ENCODE data around the gene TEAD4. TPM values are rescaled to one million over a fixed set of nuclear protein-coding genes. Genes with fewer than 3 reads are reported as not detected.
A peak's percentile ranks its signal among the peaks of the same experiment; 100 is the strongest.
"Not testable (repeated sequence)": the region's sequence is repeated elsewhere in the genome, so short reads cannot be mapped to it uniquely, and the experiment has no call there.

Gene TEAD4
- total RNA-seq, 1 donor from 2014 or later = 2.4 TPM

DNA sequence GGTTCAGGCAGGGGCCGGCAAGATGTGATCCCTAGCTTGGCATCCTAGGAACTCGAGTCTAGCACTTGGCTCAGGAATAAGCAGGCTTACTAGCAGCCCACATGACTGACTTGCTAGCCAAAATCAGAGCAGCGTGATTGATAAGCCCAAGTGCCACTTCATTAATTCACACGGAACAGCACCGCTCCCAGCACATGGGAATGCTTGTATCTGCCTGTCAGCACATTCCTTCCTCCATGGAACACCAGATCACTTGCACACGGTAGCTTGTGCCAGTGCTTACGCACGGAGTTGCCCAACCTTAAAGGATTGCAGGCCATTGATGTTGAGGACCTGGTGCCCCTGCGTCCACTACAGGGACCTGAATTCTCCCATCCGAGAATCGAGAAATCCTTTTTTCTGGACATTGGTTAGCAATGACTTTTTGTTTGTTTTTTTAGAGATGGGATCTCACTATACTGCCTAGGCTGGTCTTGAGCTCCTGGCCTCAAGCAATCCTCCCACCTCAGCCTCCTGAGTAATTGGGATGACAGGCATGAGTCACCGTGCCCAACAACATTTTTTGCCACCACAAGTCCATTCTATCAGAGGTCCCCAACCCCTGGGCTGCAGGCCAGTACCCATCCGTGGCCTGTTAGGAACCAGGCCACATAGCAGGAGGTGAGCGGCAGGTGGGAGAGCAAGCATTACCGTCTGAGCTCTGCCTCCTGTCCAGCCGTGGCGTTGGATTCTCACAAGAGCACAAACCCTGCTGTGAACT is 87.4 kb downstream of the TEAD4 start:
- no peak for DNase-seq (ENCODE audit: low spot score)

DNA sequence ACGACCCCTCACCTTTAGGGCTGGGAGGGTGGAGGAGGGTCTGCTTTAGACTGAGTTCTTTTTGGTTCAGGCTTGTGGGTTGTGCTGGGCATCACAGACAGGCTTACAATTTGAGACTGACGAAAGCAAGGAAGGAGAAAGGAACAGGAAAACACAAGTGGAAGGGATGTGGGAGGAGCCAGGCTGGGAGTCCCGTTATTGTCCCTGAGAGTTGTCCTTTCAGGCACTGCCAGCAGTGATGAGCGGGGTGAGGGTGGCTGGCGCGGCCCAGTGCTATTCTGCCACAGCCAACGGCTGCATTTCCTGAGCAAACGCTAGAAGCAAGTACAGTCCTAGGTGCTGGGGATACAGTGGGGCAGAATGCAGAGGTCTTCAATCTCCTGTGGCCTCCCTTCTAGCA is 88.8 kb downstream of the TEAD4 start:
- no peak for DNase-seq (ENCODE audit: low spot score)

DNA sequence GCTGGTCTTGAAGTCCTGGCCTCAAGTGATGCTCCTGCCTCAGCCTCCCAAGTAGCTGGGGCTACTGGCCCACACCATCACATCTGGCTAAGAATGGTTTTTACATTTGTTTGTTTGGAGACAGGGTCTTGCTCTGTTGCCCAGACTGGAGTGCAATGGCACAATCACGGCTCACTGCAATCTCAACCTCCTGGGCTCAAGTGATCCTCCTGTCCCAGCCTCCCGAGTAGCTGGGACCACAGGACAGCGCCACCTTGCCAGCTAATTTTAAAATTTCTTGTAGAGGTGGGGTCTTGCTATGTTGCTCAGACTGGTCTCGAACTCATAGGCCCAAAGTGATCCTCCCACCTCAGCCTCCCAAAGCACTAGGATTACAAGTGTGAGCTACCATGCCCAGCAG is 89.3 kb downstream of the TEAD4 start:
- no peak for DNase-seq (ENCODE audit: low spot score)

DNA sequence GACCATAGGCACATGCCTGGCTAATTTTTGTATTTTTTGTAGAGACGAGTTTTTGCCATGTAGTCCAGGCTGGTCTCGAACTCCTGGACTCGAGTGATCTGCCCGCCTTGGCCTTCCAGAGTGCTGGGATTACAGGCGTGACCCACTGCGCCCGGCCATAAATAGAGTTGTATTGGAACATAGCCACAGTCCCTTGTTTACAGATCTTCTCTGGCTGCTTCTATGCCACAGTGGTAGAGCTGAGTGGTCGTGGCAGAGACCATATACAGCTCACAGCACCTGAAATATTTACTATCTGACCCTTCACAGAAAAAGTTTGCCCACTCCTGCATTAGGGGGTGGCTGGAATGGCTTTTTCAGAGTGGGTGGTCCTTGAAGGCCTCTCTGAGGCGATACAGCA is 90.0 kb downstream of the TEAD4 start:
- DNase-seq (ENCODE audit: low spot score) = no peak

DNA sequence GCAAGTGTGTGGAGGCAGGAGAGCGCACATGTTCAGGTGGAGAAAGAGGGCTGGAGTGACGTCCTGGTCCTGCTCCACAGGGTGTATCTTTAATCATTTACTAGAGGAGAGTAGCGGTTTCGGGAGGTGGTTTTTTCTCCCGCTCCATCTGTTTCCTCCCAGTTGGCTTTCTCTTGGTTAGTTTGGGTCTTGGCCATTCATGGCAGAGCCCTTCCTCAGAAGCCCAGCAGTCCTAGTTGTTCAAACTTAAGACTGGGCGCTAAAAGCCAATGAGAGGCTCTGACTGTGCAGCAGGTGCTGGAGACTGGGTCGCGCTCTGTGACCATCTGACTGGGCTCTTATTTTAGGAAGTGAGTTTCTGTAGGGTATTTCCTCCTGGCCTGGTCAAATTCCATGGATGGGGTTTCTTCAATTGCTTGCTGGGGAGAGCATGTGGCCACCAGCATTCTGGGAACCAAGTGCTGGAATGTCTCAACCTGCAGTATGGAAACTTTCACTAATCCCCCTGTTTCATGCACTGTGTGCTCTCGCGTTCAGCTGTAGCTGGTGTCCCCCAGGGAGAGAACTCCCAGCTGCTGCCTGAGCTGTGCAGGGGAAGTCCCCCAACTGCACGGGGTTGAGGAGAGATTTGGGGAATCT is 90.5 kb downstream of the TEAD4 start:
- no peak for DNase-seq (ENCODE audit: low spot score)

DNA sequence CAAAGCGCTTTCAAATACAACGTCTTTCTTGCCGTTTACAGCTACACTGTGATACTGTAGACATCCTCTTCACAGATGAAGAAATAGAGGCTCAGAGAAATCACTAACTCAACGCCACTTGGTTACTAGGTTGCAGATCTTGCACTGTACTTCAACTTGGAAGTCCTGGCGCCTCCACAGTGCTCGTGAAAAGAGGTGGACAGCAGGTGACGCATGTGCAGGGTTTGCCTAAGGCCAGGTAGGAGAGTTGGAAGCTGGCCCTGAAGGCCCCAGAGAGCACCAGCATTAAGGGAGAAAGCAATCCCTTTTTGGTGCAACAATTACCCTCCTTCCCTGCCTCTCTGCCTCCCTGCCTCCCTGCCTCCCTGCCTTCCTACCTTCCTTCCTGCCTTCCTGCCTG is 95.2 kb downstream of the TEAD4 start:
- no peak for DNase-seq (ENCODE audit: low spot score)

DNA sequence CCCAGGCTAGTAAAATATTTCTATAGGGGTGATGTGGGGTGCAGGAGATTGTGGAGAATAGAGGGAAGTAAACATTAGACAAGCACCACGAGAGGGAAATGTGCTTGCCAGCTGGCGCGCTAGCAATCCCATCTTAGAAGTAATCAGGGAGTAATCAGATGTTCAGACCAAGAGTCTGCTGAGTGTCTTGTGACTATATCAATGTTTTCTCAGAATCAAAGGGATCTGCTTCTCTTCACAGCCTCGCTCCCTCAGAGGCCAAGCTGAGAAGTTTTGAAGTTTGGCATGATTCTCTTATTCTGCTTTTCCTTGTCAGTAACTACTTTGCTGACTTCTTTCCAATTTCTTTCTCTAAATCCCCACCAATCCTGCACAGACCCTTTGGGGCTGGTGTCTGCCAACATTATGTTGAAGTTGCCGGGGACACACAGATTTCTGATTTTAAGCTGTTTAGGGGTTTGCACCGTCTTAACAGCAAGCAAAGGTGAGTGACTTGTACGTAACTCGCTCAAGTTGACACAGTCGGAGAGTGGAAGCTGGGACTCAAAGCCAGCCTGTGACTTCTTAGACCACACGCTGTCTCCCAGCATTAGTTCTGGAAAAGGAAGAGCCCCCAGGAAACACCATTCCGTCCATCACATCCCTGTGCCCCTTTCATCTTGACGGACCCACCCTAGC is 96.0 kb downstream of the TEAD4 start:
- DNase-seq (ENCODE audit: low spot score) = peak; percentile 98

DNA sequence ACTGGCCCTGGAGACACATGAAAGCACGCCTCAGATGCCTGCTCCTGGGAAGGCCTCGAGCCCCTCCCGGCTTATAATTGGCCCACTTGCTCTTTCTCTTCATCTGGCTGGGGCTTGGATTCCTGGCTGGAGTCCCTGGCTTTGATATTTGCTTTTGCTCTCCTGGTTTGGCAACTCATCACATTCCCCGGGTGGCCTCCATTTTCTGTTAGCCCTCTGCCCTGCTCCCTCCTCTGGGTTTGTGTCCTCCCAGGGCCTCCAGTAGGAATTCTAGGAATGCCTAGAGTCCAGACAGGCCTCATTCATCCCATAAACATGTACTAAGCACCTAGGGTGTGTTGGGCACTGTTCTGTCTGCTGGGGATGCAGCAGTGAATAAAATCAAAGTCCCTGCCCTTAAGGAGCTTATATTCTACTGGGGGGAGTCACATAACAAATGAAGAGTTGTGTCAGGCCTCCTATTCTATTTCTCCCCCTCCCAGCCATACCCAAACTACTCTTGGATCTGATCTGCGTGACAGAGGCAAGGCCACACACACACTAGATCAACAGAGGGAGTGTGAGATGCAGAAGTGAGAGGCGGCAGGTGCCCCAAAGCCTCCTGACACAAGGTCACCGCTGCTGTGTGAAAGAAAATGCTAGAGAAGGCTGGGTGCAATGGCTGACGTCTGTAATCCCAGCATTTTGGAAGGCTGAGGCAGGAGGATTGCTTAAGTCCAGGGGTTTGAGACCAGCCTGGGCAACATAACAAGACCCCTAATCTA is 96.7 kb downstream of the TEAD4 start:
- DNase-seq (ENCODE audit: low spot score) = peak; percentile 94

DNA sequence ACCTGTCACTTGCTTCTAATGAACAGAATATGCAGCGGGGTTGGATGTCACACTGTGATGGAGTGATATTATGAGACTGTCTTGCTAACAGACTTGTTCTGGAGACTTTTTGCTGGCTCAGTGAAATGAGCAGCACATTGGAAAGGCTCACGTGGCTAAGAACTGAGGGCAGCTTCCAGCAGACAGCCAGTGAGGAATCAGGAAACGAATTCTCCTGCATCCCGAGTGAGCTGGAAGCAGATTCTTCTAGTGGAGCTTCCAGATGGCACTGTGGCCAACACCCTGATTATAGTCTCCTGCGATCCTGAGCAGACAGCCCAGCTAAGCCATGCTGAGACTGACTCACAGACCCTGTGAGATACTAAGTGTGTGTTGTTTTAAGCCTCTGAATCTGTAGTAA is 101.9 kb downstream of the TEAD4 start:
- DNase-seq (ENCODE audit: low spot score) = peak; percentile 97

DNA sequence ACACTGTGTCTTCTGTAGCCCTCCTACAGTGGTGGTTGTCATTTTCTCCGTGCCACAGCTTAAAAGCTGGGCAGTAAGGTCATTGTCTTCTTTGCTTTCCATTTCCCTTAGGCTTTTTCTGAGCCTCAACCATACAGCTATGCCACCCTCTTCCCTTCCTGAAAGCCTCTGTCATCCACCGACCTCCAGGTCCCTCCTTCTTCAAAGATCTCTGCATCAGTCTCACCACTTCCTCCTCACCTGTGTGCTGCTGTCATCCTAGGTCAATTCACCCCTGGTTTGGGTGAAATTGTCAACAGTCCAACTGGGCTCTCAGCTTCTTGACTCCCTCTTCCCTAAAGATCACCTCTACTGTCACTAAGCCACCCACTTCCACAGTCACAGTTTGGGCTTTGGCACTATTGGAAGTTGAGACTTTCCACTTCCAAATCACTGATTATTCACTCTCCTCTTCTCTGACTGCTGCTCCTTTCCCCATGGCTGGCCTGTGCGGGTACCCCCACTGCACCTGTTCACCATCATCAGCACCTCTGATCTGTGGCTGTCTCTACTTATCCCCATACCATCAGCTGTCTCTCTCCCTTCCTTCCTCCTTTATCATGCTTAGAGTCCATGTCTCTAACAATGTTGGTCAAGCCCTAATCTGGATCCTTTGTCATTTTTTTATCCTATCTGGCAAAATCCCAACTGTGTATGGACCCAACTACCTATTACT is 102.5 kb downstream of the TEAD4 start:
- no peak for DNase-seq (ENCODE audit: low spot score)

DNA sequence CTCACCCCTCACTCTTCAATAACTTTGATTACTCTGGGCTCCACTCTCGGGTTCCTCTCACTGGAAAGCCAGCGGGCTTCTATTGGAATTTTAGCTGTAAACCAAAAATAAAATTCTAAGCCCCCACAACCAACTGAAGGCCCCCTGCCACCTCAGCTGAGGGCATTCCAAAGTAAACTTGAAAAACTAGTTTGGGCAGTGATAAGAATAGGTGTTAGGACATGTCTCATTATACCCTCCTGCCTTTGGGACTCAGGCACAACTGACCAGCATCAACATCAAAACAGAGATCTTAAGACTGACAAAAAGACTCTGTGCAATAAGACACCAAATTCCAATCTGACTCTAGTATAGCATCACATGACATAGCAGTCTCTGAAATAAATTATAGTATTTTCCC is 106.1 kb downstream of the TEAD4 start:
- DNase-seq (ENCODE audit: low spot score) = no peak

DNA sequence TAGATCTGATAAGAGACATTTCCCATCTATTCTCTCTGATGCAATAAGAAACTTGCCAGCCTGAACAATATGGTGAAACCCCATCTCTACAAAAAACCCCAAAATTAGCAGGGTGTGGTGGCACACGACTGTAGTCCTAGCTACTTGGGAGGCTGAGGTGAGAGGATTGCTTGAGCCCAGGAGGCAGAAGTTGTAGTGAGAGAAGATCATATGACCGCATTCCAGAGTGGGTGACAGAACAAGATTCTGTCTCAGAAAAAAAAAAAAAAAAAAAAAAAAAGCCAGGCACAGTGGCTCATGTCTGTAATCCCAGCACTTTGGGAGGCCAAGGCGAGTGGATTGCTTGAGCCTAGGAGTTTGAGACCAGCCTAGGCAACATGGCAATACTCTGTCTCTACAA is 106.6 kb downstream of the TEAD4 start:
- DNase-seq (ENCODE audit: low spot score) = not testable (repeated sequence)

DNA sequence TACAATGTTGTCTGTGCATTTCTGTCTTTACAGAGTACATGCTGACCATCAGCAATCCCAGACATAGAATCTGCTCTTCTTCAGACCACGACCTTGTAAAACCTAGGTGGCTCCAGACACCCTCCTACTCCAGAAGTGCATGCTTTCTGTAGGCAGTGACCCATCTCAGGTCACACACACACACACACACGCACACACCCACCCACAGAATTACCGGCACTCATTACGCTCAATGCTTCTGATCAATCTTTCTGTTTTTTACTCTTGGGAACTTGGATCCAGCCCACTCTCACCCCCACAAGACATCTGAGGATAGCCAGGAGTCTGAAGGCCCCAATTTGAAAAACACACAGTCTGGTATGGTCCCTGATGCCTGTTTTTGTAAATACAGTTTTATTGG is 110.5 kb downstream of the TEAD4 start:
- DNase-seq (ENCODE audit: low spot score) = no peak

DNA sequence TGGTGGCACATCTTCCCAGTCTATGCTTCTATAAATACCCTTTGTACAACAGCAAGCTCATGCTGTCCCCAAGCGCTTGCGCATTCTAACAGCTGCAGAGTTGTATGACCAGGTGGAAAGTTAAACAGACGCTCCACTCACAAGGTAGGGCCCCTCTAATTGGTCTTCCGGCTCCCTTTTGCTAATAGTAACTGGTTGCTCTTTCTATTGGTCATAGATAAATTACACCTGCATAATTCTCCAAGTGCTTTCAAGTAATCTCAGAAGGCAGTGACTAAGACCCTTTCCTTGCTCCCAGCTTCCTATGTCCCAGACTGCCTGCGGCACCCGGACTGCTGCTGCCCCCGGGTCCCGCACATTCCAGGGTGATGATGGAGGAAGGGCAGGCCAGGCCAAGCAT is 111.9 kb downstream of the TEAD4 start:
- no peak for DNase-seq (ENCODE audit: low spot score)

DNA sequence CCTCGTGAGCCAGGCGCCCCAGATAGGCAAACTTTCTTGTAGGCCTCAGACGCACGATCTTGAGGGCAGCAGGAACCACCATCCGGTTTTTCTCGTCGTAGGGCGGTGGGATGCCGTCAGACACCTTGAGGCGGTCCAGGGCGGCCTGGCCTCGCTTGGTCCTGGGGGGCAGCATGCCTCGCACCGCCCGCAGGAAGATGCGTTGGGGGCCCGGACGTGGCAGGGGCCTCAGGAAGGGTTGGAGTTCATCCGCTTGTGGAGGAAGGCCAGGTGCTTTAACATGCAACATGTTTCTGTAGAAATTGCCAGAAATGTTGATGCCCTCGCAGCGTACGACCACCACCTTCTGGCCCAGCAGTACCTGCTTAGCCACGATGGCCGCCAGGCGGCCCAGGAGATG is 112.5 kb downstream of the TEAD4 start:
- DNase-seq (ENCODE audit: low spot score) = no peak

DNA sequence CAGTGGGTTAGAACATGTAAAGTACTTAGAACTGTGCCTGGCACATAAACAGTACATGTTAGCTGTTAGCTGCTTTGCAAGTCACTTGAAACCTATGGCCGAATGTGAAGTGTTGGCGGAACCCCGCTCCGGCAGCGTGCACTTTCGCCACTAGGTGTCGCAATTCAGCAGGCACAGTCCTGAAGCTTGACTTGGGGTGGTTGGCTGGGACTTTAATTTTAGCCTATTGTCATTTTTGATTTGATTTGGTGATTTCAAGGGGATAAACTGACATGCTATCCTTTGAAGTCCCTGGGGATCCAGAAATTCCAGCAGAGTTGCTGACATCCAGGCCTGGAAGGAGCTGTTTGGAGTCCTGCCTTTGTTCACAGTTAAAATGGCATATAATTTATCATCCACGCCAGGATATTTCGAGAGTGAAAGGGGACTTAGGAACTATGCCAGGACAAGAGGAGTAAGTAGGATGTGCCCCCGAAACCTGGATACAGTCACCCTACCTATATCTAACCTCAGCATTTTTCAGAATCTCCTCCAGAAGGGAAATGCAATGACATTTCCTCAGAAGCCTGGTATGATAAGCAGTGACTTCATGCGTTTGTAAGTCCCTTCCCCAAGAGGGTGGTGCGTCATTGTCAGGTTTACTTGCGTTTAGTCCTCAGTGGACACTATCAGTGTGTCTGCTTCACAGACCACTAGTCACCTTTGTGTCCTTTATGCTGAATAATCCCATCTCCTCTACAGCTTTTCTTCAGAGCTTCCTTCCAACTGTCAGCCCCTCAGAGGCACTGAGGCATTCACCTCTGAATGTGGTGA is 114.4 kb downstream of the TEAD4 start:
- peak; percentile 89 for DNase-seq (ENCODE audit: low spot score)

DNA sequence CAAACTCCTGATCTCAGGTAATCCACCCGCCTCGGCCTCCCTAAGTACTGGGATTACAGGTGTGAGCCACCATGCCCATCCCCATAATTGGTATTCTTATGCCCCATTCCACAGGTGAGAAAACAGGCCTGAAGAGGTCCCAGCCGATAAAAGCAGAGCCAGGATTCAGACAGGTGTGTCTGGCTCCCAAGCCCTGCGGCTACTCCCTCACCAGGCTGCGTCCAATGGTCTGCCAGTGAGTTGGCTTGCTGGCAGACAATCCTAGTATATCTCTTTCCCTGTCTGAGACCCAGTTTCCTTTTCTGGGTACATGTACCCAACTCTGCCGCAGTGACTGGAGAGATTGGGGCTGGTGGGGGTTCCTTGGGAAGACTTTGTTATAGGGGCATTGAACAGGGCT is 116.1 kb downstream of the TEAD4 start:
- no peak for DNase-seq (ENCODE audit: low spot score)

DNA sequence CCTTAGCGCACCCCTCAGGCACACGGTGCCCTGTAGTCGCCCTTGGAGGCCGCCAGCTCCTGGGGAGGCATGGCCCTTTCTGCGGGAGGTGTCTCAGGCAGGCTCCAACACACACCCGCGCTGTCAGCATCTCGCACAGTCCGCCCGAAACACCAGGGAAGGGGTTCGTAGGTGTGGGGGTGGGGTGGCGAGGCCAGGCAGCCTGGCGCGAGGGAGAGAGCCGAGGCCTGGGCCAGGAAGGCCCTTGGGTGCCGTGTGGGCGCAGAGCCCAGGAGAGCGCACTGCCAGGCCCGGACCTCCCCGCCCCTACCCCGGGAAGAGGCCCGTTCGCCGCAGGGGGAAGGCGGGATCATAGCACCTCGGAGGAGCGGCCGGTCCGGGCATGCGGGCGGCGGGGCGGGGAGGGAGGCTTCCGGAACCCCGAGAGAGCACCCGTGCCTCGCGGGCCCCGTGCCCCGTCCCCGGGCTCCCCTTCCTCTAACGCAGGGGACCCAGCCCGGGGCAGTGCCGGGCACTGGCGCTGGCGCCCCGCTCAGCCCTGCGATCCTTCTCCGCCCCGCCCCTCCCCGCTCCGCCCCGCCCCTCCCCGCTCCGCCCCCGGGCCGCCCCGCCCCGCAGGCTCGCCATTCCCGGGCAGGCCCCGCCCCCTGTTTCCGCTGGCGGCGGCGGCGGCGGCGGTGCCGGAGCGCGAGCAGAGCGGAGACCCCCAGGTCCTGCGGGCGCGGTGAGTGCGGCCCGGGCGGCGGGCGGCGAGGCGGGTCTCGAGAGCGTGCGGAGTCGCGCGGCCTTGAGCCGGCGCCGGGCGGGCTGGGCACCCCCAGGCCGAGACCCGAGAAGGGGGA is 117.8 kb downstream of the TEAD4 start, which contains the start of gene TSPAN9:
Gene TSPAN9 (plus strand): TSS at position 650 of the 842 bp plus-strand sequence. CDS start 123,815 bp downstream, outside the sequence.
- peak; percentile 75 for DNase-seq (ENCODE audit: low spot score)

DNA sequence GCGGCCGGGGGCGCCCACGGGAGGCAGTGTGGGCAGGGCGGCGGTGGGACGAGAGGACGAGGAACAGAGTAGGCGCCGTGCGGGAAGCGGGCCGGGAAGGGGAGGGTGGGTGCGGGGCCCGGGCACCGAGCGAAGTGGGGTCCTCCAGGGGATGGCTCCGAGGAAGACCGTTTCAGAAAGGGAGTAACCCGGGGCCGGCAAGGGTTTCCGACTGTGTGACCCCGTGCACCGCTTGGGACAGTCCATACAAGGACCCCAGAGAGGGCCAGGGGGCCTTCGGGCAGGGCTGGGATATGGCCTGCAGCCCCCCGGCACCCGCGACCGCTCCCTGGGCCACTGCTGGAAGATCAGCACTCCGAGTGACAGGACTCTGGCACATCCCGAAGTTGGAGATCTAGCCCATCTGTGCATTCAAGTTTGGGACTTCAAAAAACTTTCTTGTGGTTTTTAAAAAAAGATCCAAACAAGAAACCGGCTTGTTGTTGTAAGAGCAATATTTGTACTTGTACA is 118.4 kb downstream of the TEAD4 start:
- peak; percentile 52 for DNase-seq (ENCODE audit: low spot score)

All from umbilical cord (tissue), 2 donors.